Kidney (tissue), 14 donors: ENCODE results near the gene ABCG1. TPM values are rescaled to one million over a fixed set of nuclear protein-coding genes. Genes with fewer than 3 reads are reported as not detected.

Source experiments
- DNase-seq, 5 donors: peaks; one replicate each; pipeline ENCODE4 v3.0.0-alpha.2; 2013 to 2020
- FAIRE-seq: peaks from 2 replicates; lab custom pipeline; 2012; peaks lifted over from hg19 to GRCh38; lab: Jason Lieb, UNC
- H3K27ac ChIP-seq, 2 donors: one replicate each; pipeline ENCODE4 v1.7.0; 2013; ENCODE audit warnings: low read depth in 2 of 2, low read length in 2 of 2, inconsistent platforms in 1 of 2
- H3K27me3 ChIP-seq: one replicate; pipeline ENCODE4 v1.7.1; 2013; ENCODE audit warnings: low read length, inconsistent platforms; ENCODE audit not compliant: control insufficient read depth, insufficient read depth
- H3K36me3 ChIP-seq, 3 donors: one replicate each; pipeline versions ENCODE4 v1.7.0 to v1.7.1; 2013; ENCODE audit warnings: low read length in 3 of 3, control low read depth in 1 of 3, inconsistent platforms in 1 of 3; ENCODE audit not compliant: insufficient read depth in 3 of 3, control insufficient read depth in 2 of 3
- H3K4me1 ChIP-seq, 3 donors: one replicate each; pipeline versions ENCODE4 v1.7.0 to v1.7.1; 2013; ENCODE audit warnings: low read length in 3 of 3, inconsistent platforms in 1 of 3, low read depth in 1 of 3; ENCODE audit not compliant: control insufficient read depth in 2 of 3, insufficient read depth in 2 of 3
- H3K4me3 ChIP-seq, 3 donors: one replicate each; pipeline versions ENCODE4 v1.7.0 to v1.8.1; 2013; ENCODE audit warnings: low read length in 3 of 3, control low read depth in 1 of 3, inconsistent platforms in 1 of 3
- H3K9ac ChIP-seq, 3 donors: one replicate each; pipeline versions ENCODE4 v1.7.0 to v1.7.1; 2013; ENCODE audit warnings: low read length in 3 of 3, control low read depth in 1 of 3, inconsistent platforms in 1 of 3
- H3K9me3 ChIP-seq, 3 donors: one replicate each; pipeline versions ENCODE4 v1.7.0 to v1.7.1; 2013; ENCODE audit warnings: low read length in 3 of 3, control low read depth in 1 of 3, inconsistent platforms in 1 of 3; ENCODE audit not compliant: control insufficient read depth in 2 of 3, insufficient read depth in 1 of 3
- intact Hi-C: fragments of 100-400 bp; cut with DNase I; formaldehyde crosslinking; loops from one replicate; pipeline ENCODE4 v1.11.1; 2022
- polyA plus RNA-seq: library from polyadenylated mRNA; stranded (reverse); fragments of 350-450 nt; fragmentation: Illumina TruSeq; extraction: RNeasy Lipid Tissue Mini Kit (QIAGEN cat#74804); gene quantifications from one replicate; pipeline ENCODE4 v1.2.3, GENCODE V29; 2014; ENCODE audit warnings: low read depth, low replicate concordance; ENCODE audit not compliant: insufficient read depth
- total RNA-seq: library from RNA; stranded (reverse); fragmentation: NEBNext Ultra II Directional; extraction: Animal tissue kit (Norgen Biotek cat#: 25700); gene quantifications from one replicate; pipeline ENCODE4 v1.2.1, GENCODE V29; 2021
- TF ChIP-seq, protein P1 (sequence below): IDR thresholded peaks from 3 replicates; pipeline ENCODE4 v1.5.1; 2012; ENCODE audit warnings: mild to moderate bottlenecking, moderate library complexity, borderline replicate concordance; ENCODE audit not compliant: insufficient read depth; ENCODE audit errors: extremely low read depth
- donor health status: control.
- donor health status: control.
- donor health status: control.
- donor health status: control.
- donor health status: control.
- donor health status: DM: yes; HTN: yes; CAD: no.
- donor health status: Normal renal cell carcinoma (clear cell type).

ABCG1 gene
- total and polyA plus RNA-seq, 2 donors from 2014 or later, result 5.6 to 27.6 TPM

DNA sequence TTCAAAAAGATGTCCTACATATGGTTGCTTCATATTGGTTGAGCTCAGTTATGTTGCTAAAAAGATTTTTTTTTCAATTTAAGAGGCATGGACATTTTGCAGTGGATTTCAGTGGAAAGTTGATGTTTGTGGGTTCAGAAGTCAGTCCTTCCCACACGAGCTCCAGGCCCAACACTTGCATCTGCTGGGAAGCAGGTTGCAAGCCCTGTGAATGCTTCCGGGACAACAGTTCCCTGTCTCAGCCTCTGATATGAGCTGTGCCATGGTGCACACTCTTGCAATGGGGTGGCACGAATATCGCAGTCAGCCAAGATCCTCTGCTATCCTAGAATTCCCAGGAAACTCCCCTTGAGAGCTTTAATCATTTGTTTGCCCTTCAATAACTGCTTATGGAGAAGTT, 30.3 kb upstream of the ABCG1 start:
- TF ChIP-seq, protein P1, sequence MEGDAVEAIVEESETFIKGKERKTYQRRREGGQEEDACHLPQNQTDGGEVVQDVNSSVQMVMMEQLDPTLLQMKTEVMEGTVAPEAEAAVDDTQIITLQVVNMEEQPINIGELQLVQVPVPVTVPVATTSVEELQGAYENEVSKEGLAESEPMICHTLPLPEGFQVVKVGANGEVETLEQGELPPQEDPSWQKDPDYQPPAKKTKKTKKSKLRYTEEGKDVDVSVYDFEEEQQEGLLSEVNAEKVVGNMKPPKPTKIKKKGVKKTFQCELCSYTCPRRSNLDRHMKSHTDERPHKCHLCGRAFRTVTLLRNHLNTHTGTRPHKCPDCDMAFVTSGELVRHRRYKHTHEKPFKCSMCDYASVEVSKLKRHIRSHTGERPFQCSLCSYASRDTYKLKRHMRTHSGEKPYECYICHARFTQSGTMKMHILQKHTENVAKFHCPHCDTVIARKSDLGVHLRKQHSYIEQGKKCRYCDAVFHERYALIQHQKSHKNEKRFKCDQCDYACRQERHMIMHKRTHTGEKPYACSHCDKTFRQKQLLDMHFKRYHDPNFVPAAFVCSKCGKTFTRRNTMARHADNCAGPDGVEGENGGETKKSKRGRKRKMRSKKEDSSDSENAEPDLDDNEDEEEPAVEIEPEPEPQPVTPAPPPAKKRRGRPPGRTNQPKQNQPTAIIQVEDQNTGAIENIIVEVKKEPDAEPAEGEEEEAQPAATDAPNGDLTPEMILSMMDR, result no peak
- H3K9ac ChIP-seq, result no peak overlapping the region
- intact Hi-C loops, result no loop called here
- no peak overlapping the region for H3K27ac ChIP-seq
- H3K9me3 ChIP-seq, result no peaks in the 10 kb centered on the region
- H3K36me3 ChIP-seq, result no peaks in the 10 kb centered on the region
- no peak for FAIRE-seq
- no peaks in the 10 kb centered on the region for H3K27me3 ChIP-seq
- H3K4me1 ChIP-seq, result peaks cover 0 to 3% (median 2%) of the 10 kb centered on the region in 3 donors
- no peak overlapping the region for H3K4me3 ChIP-seq
- DNase-seq, result no peak

DNA sequence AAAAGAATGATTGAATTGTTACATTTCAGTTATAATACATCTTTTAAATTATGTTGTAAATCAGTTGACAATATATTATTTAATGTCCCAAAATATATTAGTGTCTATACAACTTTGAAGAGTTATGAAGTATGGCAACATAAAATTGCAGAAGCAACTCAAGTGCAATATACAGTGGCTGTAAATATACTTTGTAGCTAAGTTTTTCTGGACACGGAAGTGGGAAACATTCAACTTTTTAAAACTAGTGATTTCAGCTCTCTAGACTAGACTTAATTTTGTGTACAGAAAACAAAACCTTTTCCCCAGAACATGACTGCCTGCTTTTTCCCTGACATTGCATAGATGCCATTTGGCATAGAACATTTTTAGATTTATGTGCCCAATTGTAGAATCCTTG, 29.5 kb upstream of the ABCG1 start:
- FAIRE-seq (no peak), DNase-seq (no peak)
- Histone ChIP-seq H3K27me3 (no peaks in the 10 kb centered on the region), H3K4me1 (peaks cover 0 to 3% (median 2%) of the 10 kb centered on the region in 3 donors), H3K9ac (no peak overlapping the region), H3K4me3 (no peak overlapping the region), H3K27ac (no peak overlapping the region), H3K9me3 (no peaks in the 10 kb centered on the region), H3K36me3 (no peaks in the 10 kb centered on the region)
- intact Hi-C loops, result no loop called here
- TF ChIP-seq, protein P1, result no peak

DNA sequence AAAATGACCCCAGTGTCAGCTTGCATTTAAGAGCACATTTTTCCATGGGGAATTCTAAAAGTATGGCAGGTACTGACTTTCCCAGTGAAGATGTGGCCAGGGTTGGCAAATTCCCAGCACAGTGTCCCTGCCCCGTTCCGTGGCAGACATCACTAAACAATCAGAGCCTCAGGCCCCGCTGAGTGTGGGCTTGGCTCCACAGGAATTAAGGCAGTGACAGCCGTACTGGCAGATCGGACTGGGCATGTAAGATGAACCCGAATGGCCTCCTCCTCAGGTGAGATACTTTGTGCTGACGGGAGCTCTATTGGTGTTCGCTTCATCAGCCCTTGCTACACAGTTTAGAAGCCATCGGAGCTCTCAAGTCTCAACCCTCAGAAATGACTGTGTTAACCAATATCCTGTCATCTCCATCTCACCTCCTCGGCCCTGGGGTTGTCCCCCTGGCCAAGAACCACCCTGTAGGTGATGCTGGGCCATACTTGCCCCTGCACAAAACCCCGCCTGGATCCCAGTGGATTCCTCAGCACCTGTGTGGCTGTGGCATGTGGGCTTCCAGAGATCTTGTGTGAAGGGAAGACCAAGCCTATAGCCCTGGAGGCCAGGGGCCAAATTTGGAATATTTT, 29.0 kb upstream of the ABCG1 start:
- TF ChIP-seq, protein P1, result no peak
- Histone ChIP-seq H3K27me3 (no peaks in the 10 kb centered on the region), H3K4me3 (no peak overlapping the region), H3K9ac (no peak overlapping the region), H3K27ac (no peak overlapping the region), H3K9me3 (no peaks in the 10 kb centered on the region), H3K4me1 (peaks cover 0 to 3% (median 2%) of the 10 kb centered on the region in 3 donors), H3K36me3 (no peaks in the 10 kb centered on the region)
- intact Hi-C loops, result no loop called here
- DNase-seq, result no peak
- no peak for FAIRE-seq

DNA sequence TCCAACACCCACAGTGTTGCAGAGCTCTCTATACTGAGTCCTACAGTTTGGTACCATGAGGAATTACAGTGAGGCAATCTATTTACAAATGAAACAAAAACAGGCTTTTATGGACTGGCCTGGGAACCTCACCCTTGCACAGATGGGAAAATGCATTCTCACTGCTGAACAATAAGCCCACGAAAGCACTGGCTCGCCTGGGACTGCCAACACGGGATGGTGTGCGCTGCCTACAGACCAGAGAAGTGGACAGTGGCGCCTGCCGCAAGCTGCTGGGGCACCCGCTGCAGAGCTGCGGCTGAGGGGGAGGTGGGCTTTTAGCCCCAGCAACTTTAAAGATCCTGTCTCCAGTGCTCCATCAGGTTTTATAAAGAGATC, 28.5 kb upstream of the ABCG1 start:
- no peaks in the 10 kb centered on the region for H3K36me3 ChIP-seq
- no peak overlapping the region for H3K4me3 ChIP-seq
- TF ChIP-seq, protein P1, result no peak
- no peak overlapping the region for H3K9ac ChIP-seq
- intact Hi-C loops, result no loop called here
- no peak for FAIRE-seq
- H3K27ac ChIP-seq, result no peak overlapping the region
- H3K4me1 ChIP-seq, result peaks cover 0 to 3% (median 2%) of the 10 kb centered on the region in 3 donors
- H3K27me3 ChIP-seq, result no peaks in the 10 kb centered on the region
- DNase-seq, result no peak
- H3K9me3 ChIP-seq, result no peaks in the 10 kb centered on the region
